Fibroblast of skin of right quadriceps (primary cell): ENCODE measurements around the gene IFNL4.
"Not testable (repeated sequence)": the region's sequence is repeated elsewhere in the genome, so short reads cannot be mapped to it uniquely, and the experiment has no call there.

ENCODE experiments used
- DNase-seq: peaks from one replicate; pipeline ENCODE4 v3.0.0-alpha.2; 2013

Gene IFNL4

GRCh38 chr19:39219108-39219507 lies 29.5 kb downstream of the IFNL4 start:
- not testable (repeated sequence) for DNase-seq

GRCh38 chr19:39218230-39219007 lies 30.2 kb downstream of the IFNL4 start:
- DNase-seq = no peak

- no peak for DNase-seq
These were observed 31.6 kb downstream of the IFNL4 start for GRCh38 chr19:39217094-39217493.

GRCh38 chr19:39215323-39215722 lies 33.3 kb downstream of the IFNL4 start:
- DNase-seq = not testable (repeated sequence)

- DNase-seq = peak; percentile 5
These were observed 36.3 kb downstream of the IFNL4 start for GRCh38 chr19:39212375-39212742.

GRCh38 chr19:39211731-39212374 lies 36.8 kb downstream of the IFNL4 start:
- no peak for DNase-seq

- DNase-seq = no peak
These were observed 39.5 kb downstream of the IFNL4 start for GRCh38 chr19:39209196-39209595.

GRCh38 chr19:39208175-39208795 lies 40.4 kb downstream of the IFNL4 start:
- no peak for DNase-seq

GRCh38 chr19:39207293-39207836 lies 41.3 kb downstream of the IFNL4 start:
- DNase-seq = no peak

- DNase-seq = no peak
These were observed 42.5 kb downstream of the IFNL4 start for GRCh38 chr19:39206122-39206521.

GRCh38 chr19:39205449-39205764 lies 43.2 kb downstream of the IFNL4 start:
- DNase-seq = no peak

- no peak for DNase-seq
These were observed 45.0 kb downstream of the IFNL4 start, which contains the start of gene SYCN for GRCh38 chr19:39203372-39204341. TSS of gene SYCN (minus strand) at chr19:39204263. CDS start at chr19:39204254, 9 bp downstream.

GRCh38 chr19:39202998-39203355 lies 45.7 kb downstream of the IFNL4 start:
- DNase-seq = no peak

GRCh38 chr19:39200803-39201115 lies 47.9 kb downstream of the IFNL4 start:
- DNase-seq = no peak

- no peak for DNase-seq
These were observed 48.4 kb downstream of the IFNL4 start for GRCh38 chr19:39200066-39200802.

GRCh38 chr19:39199025-39199424 lies 49.6 kb downstream of the IFNL4 start:
- DNase-seq = no peak

GRCh38 chr19:39197808-39198207 lies 50.8 kb downstream of the IFNL4 start:
- DNase-seq = no peak

GRCh38 chr19:39196860-39197562 lies 51.6 kb downstream of the IFNL4 start, which contains the start of gene NCCRP1:
TSS of gene NCCRP1 (plus strand) at chr19:39196964. CDS start at chr19:39196983, 19 bp downstream.
- DNase-seq = no peak

GRCh38 chr19:39196320-39196719 lies 52.3 kb downstream of the IFNL4 start:
- no peak for DNase-seq
